ENCODE results near the gene PRICKLE2. TPM values are rescaled to one million over a fixed set of nuclear protein-coding genes. Genes with fewer than 3 reads are reported as not detected.

The PRICKLE2 gene
- total RNA-seq, 1 donor from 2014 or later: 5.1 TPM

- no peak overlapping the region for H3K4me3 ChIP-seq (ENCODE audit: low read depth, low read length)
- DNase-seq (ENCODE audit: low read depth): no peak
- TF ChIP-seq CTCF (conservative IDR thresholded peaks at IDR 0.05; ENCODE audit: low read depth, low read length): no peak
Measured at GRCh38 chr3:64144241-64144900, 80.9 kb downstream of the PRICKLE2 start.

GRCh38 chr3:64143409-64144130 is 81.7 kb downstream of the PRICKLE2 start:
- no peak for DNase-seq (ENCODE audit: low read depth)
- H3K4me3 ChIP-seq (ENCODE audit: low read depth, low read length): no peak overlapping the region
- no peak for TF ChIP-seq CTCF (conservative IDR thresholded peaks at IDR 0.05; ENCODE audit: low read depth, low read length)

- no peak for TF ChIP-seq CTCF (conservative IDR thresholded peaks at IDR 0.05; ENCODE audit: low read depth, low read length)
- no peak for DNase-seq (ENCODE audit: low read depth)
- no peak overlapping the region for H3K4me3 ChIP-seq (ENCODE audit: low read depth, low read length)
Measured at GRCh38 chr3:64141476-64141875, 83.8 kb downstream of the PRICKLE2 start.

GRCh38 chr3:64140651-64141050 is 84.6 kb downstream of the PRICKLE2 start:
- no peak for TF ChIP-seq CTCF (conservative IDR thresholded peaks at IDR 0.05; ENCODE audit: low read depth, low read length)
- no peak for DNase-seq (ENCODE audit: low read depth)
- no peak overlapping the region for H3K4me3 ChIP-seq (ENCODE audit: low read depth, low read length)

- no peak for TF ChIP-seq CTCF (conservative IDR thresholded peaks at IDR 0.05; ENCODE audit: low read depth, low read length)
- H3K4me3 ChIP-seq (ENCODE audit: low read depth, low read length): no peak overlapping the region
- DNase-seq (ENCODE audit: low read depth): no peak
Measured at GRCh38 chr3:64138656-64139375, 86.5 kb downstream of the PRICKLE2 start.

GRCh38 chr3:64138046-64138445 is 87.2 kb downstream of the PRICKLE2 start:
- no peak for DNase-seq (ENCODE audit: low read depth)
- no peak overlapping the region for H3K4me3 ChIP-seq (ENCODE audit: low read depth, low read length)
- no peak for TF ChIP-seq CTCF (conservative IDR thresholded peaks at IDR 0.05; ENCODE audit: low read depth, low read length)

Data from epithelial cell of proximal tubule (primary cell).